AG09309 (cell line): Measurements from ENCODE around the gene KIF5C.

Source experiments
- DNase-seq: peaks from one replicate; pipeline ENCODE4 v3.0.0-alpha.2; 2010; ENCODE audit warnings: low read depth
- H3K4me3 ChIP-seq: 2 replicates; pipeline ENCODE4 v1.5.1; 2011; ENCODE audit warnings: mild to moderate bottlenecking, low read depth, low read length, moderate library complexity; ENCODE audit not compliant: control insufficient read depth
- CTCF ChIP-seq: IDR thresholded peaks from 2 replicates; pipeline ENCODE4 v1.5.1; 2011; ENCODE audit warnings: mild to moderate bottlenecking, low read depth, low read length, inconsistent platforms; ENCODE audit not compliant: insufficient read depth, control insufficient read depth; ENCODE audit errors: missing control alignments

KIF5C gene

GRCh38 chr2:148948868-148949267, 73.8 kb downstream of the KIF5C start:
- DNase-seq, result no peak
- H3K4me3 ChIP-seq, result no peak overlapping the region
- no peak for TF ChIP-seq CTCF

GRCh38 chr2:148949348-148949747, 74.3 kb downstream of the KIF5C start:
- no peak overlapping the region for H3K4me3 ChIP-seq
- DNase-seq, result no peak
- no peak for TF ChIP-seq CTCF

- no peak for DNase-seq
- no peak overlapping the region for H3K4me3 ChIP-seq
- no peak for TF ChIP-seq CTCF
These were observed 77.6 kb downstream of the KIF5C start for GRCh38 chr2:148952621-148953020.

- no peak overlapping the region for H3K4me3 ChIP-seq
- DNase-seq, result no peak
- no peak for TF ChIP-seq CTCF
These were observed 78.4 kb downstream of the KIF5C start for GRCh38 chr2:148953426-148953825.

- no peak overlapping the region for H3K4me3 ChIP-seq
- TF ChIP-seq CTCF, result no peak
- DNase-seq, result no peak
These were observed 79.5 kb downstream of the KIF5C start for GRCh38 chr2:148954536-148954935.

- no peak overlapping the region for H3K4me3 ChIP-seq
- no peak for TF ChIP-seq CTCF
- no peak for DNase-seq
These were observed 80.8 kb downstream of the KIF5C start for GRCh38 chr2:148955798-148956197.

GRCh38 chr2:148957023-148957422, 82.0 kb downstream of the KIF5C start:
- no peak for TF ChIP-seq CTCF
- no peak for DNase-seq
- no peak overlapping the region for H3K4me3 ChIP-seq
